K562 (cell line): ENCODE measurements around the gene OPRL1. TPM values are rescaled to one million over a fixed set of nuclear protein-coding genes. Genes with fewer than 3 reads are reported as not detected.

Source experiments
- CUX1 ChIP-seq: fragments of 200-800 bp; sonication (Bioruptor generic); IDR thresholded peaks from 2 replicates; pipeline ENCODE4 v1.6.1; 2016; ENCODE audit warnings: missing genetic modification characterization, missing compliant biosample characterization
- DPF2 ChIP-seq: fragments of 450-650 bp; IDR thresholded peaks from 2 replicates; pipeline ENCODE4 v1.6.1; 2016
- GTF2E2 ChIP-seq: fragments of 200-800 bp; sonication (Bioruptor generic); IDR thresholded peaks from 2 replicates; pipeline ENCODE4 v1.6.1; 2016; ENCODE audit warnings: missing genetic modification characterization, missing compliant biosample characterization
- HDAC2 ChIP-seq: fragments of 450-650 bp; IDR thresholded peaks from 2 replicates; pipeline ENCODE4 v1.6.1; 2016; ENCODE audit warnings: mild to moderate bottlenecking
- MTA1 ChIP-seq: fragments of 450-650 bp; IDR thresholded peaks from 2 replicates; pipeline ENCODE4 v1.6.1; 2017; ENCODE audit warnings: borderline replicate concordance
- NONO ChIP-seq, 2 experiments: fragments of 200-400 bp in 1 of 2; fragments of 450-650 bp in 1 of 2; formaldehyde crosslinking in 1 of 2; IDR thresholded peaks; 2 replicates each; pipeline ENCODE4 v1.6.1; 2017; ENCODE audit warnings: low read depth in 2 of 2, mild to moderate bottlenecking in 2 of 2, moderate library complexity in 2 of 2, low read length in 1 of 2
- PATZ1 ChIP-seq: fragments of 250-450 bp; sonication (Bioruptor Pico); IDR thresholded peaks from 2 replicates; pipeline ENCODE4 v1.5.0; 2020; ENCODE audit warnings: mild to moderate bottlenecking, borderline replicate concordance
- POLR2G ChIP-seq: fragments of 200-400 bp; formaldehyde crosslinking; IDR thresholded peaks from 2 replicates; pipeline ENCODE4 v1.6.1; 2017; ENCODE audit warnings: low read depth, mild to moderate bottlenecking, antibody characterized with exemption, low read length, moderate library complexity
- PTRF ChIP-seq: fragments of 450-650 bp; IDR thresholded peaks from 2 replicates; pipeline ENCODE4 v1.6.1; 2016; ENCODE audit warnings: mild to moderate bottlenecking, missing genetic modification characterization, missing compliant biosample characterization
- RAD51 ChIP-seq: fragments of 450-650 bp; IDR thresholded peaks from 2 replicates; pipeline ENCODE4 v1.7.1; 2016; ENCODE audit warnings: low read depth, mild to moderate bottlenecking, borderline replicate concordance
- RBM17 ChIP-seq: fragments of 200-400 bp; formaldehyde crosslinking; IDR thresholded peaks from 2 replicates; pipeline ENCODE4 v1.6.1; 2017; ENCODE audit warnings: low read depth, mild to moderate bottlenecking, low read length, borderline replicate concordance
- SIRT6 ChIP-seq: IDR thresholded peaks from one replicate; pipeline ENCODE4 v1.6.1; 2012; ENCODE audit warnings: low read depth, mild to moderate bottlenecking, control low read depth, inconsistent platforms, low read length, moderate library complexity
- SREBF2 ChIP-seq: sonication (generic); formaldehyde crosslinking; IDR thresholded peaks from 2 replicates; pipeline ENCODE4 v1.4.0; 2020; ENCODE audit warnings: mild to moderate bottlenecking, missing genetic modification reagents
- TAL1 ChIP-seq: fragments of 450-650 bp; IDR thresholded peaks from 2 replicates; pipeline ENCODE4 v1.6.1; 2016; ENCODE audit warnings: mild to moderate bottlenecking
- TFAM ChIP-seq: fragments of 250-450 bp; sonication (Bioruptor Pico); conservative IDR thresholded peaks from 2 replicates; pipeline ENCODE4 v1.5.0; 2021; ENCODE audit warnings: mild to moderate bottlenecking, moderate library complexity
- TSC22D4 ChIP-seq: fragments of 450-650 bp; IDR thresholded peaks from 2 replicates; pipeline ENCODE4 v1.6.1; 2016; ENCODE audit warnings: missing genetic modification characterization, missing biosample characterization, control low read depth
- YY1 ChIP-seq, 3 experiments: IDR thresholded peaks; 2 replicates each; pipeline ENCODE4 v1.6.1; 2011; ENCODE audit warnings: low read length in 2 of 3, mild to moderate bottlenecking in 2 of 3, moderate library complexity in 2 of 3, borderline replicate concordance in 1 of 3, control low read depth in 1 of 3, low read depth in 1 of 3; ENCODE audit not compliant: insufficient read depth in 3 of 3, insufficient replicate concordance in 2 of 3, control insufficient read depth in 1 of 3, insufficient read length in 1 of 3; ENCODE audit errors: extremely low read depth in 1 of 3
- ZBTB43 ChIP-seq: sonication (generic); formaldehyde crosslinking; IDR thresholded peaks from 2 replicates; pipeline ENCODE4 v1.8.0; 2023; ENCODE audit warnings: mild to moderate bottlenecking, missing genetic modification reagents
- ZFP30 ChIP-seq: fragments of 250-450 bp; sonication (Bioruptor Pico); IDR thresholded peaks from 2 replicates; pipeline ENCODE4 v1.8.0; 2022; ENCODE audit warnings: moderate library complexity, mild to moderate bottlenecking, inconsistent platforms, borderline replicate concordance
- polyA plus RNA-seq, 8 experiments: library from polyadenylated mRNA; depleted of rRNA in 4 of 8; stranded (reverse) in 5 of 8; unstranded in 3 of 8; fragments of >200 nt; fragmentation: Nextera tagmentation in 2 of 8; fragmentation: Illumina TruSeq in 1 of 8; extraction: Ambion mirVana in 2 of 8; extraction: Trizol in 1 of 8; gene quantifications; 2 replicates each; pipeline versions ENCODE4 v1.2.1 to v1.2.3, GENCODE V29; 2011 to 2014; ENCODE audit warnings: inconsistent platforms in 1 of 8, missing spikeins in 1 of 8
- total RNA-seq, 7 experiments: library from RNA; depleted of rRNA in 6 of 7; stranded (reverse); fragments of >200 nt in 6 of 7; fragmentation: Illumina TruSeq in 2 of 7; extraction: Trizol in 2 of 7; gene quantifications; 2 replicates each; pipeline versions ENCODE4 v1.2.1 to v1.2.3, GENCODE V29; 2011 to 2021; ENCODE audit warnings: low replicate concordance in 1 of 7

OPRL1 gene
- total and polyA plus RNA-seq, 9 of the 15 experiments (the other 6 are each of a cell fraction or from before 2014, with no cell fraction given), result 0.06 to 0.33 (median 0.11) TPM; not detected in 2

GRCh38 chr20:64062596-64063388, 17.1 kb upstream of the OPRL1 start, which contains the start of gene TCEA2 (continued):
- TF ChIP-seq PATZ1 (no peak), TFAM (no peak), YY1 (IDR thresholded peaks at IDR 0.05; ENCODE audit: borderline replicate concordance in 1 of 3, control insufficient read depth in 1 of 3, extremely low read depth in 1 of 3, insufficient read depth in 3 of 3, insufficient read length in 1 of 3, insufficient replicate concordance in 2 of 3, low read depth in 1 of 3, low read length in 2 of 3) (peak in 2 of 3 experiments; percentile 24 to 68), MTA1 (no peak), ZFP30 (CRISPR knock-in tag) (no peak), GTF2E2 (tag) (no peak), SREBF2 (CRISPR knock-in tag) (no peak), RBM17 (no peak), ZBTB43 (CRISPR knock-in tag) (no peak), TSC22D4 (no peak), CUX1 (CRISPR knock-in tag) (0 out of 2 replicates have a peak, but pooled peaks have one; percentile 31), SIRT6 (no peak), DPF2 (no peak), TAL1 (no peak), PTRF (tag) (no peak), HDAC2 (0 out of 2 replicates have a peak, but pooled peaks have one; percentile 34), NONO (IDR thresholded peaks at IDR 0.05; ENCODE audit: low read depth in 2 of 2, low read length in 1 of 2) (peak in 1 of 2 experiments; percentile 60; a peak in 2 of 4 replicates), POLR2G (peak; percentile 86), RAD51 (no peak)
